ENCODE results near the gene ADSS1. TPM values are rescaled to one million over a fixed set of nuclear protein-coding genes. Genes with fewer than 3 reads are reported as not detected.

Gene ADSS1
- total RNA-seq, 1 donor from 2014 or later: 49.3 TPM

GRCh38 chr14:104794099-104794498, 70.1 kb downstream of the ADSS1 start:
- DNase-seq (ENCODE audit: low spot score): no peak

- DNase-seq (ENCODE audit: low spot score): no peak
These were observed 70.6 kb downstream of the ADSS1 start for GRCh38 chr14:104794631-104794992.

- no peak for DNase-seq (ENCODE audit: low spot score)
These were observed 71.2 kb downstream of the ADSS1 start, which contains the start of gene AKT1 for GRCh38 chr14:104794993-104795780. Gene AKT1, minus strand, starts transcription at chr14:104795748. Its CDS starts 3,105 bp downstream, at chr14:104792643.

- DNase-seq (ENCODE audit: low spot score): no peak
These were observed 72.0 kb downstream of the ADSS1 start for GRCh38 chr14:104795781-104796686.

GRCh38 chr14:104796687-104797081, 72.7 kb downstream of the ADSS1 start:
- no peak for DNase-seq (ENCODE audit: low spot score)

Other genes starting within 250 kb of the ADSS1 start
- 0.26 TPM for gene C14orf180, start 144.5 kb upstream of the ADSS1 start, total RNA-seq
- 1.5 TPM for gene TMEM179, start 119.5 kb upstream of the ADSS1 start, total RNA-seq
- gene INF2, start 34.6 kb upstream of the ADSS1 start, total RNA-seq: 306 TPM
- gene SIVA1, start 28.9 kb downstream of the ADSS1 start, total RNA-seq: 80.6 TPM
- gene AKT1, start 71.5 kb downstream of the ADSS1 start, total RNA-seq: 166 TPM
- gene ZBTB42, start 76.9 kb downstream of the ADSS1 start, total RNA-seq: 10.3 TPM
- 95.6 TPM for gene CEP170B, start 141.0 kb downstream of the ADSS1 start, total RNA-seq
- 16.7 TPM for gene PLD4, start 200.7 kb downstream of the ADSS1 start, total RNA-seq